ENCODE results near the gene HYAL2. TPM values are rescaled to one million over a fixed set of nuclear protein-coding genes. Genes with fewer than 3 reads are reported as not detected.
"Not testable (repeated sequence)": the region's sequence is repeated elsewhere in the genome, so short reads cannot be mapped to it uniquely, and the experiment has no call there.

Gene HYAL2
- total RNA-seq, 2 donors from 2014 or later = 86.5 to 87.5 TPM

DNA sequence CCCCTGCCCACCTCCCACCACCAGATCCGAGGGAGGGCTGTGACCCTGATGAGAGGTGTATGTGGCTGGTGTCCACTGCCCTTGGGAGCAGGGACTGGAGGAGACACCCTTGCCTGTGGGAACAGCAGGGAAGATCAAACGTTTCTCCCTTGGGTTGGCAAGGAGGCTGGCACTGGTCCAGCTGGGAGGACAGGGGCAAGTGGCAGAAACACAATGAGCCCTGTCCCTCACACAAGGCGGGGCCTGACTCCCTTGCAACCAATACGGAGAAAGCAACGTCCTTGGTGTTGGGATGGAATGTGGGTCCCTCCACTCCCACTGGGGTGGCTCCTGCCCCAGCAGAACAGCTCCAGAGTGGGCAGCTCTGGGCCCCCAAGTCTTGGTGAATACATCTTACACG lies 5.2 kb downstream of the HYAL2 start:
- Histone ChIP-seq H3K4me3 (no peak overlapping the region), H3K9me3 (no peaks in the 10 kb centered on the region), H3K27ac (no peak overlapping the region), H3K4me1 (ENCODE audit: control insufficient read depth in 1 of 2, low read depth in 2 of 2) (peaks cover 22 to 37% of the 10 kb centered on the region in 2 donors), H3K36me3 (peaks cover 4% of the 10 kb centered on the region), H3K27me3 (replicated peaks; ENCODE audit: insufficient read depth) (no peaks in the 10 kb centered on the region)
- no peak for DNase-seq (ENCODE audit: low spot score)
- ATAC-seq (ENCODE audit: insufficient number of reproducible peaks, low FRiP score, low read depth) = no peak
- TF ChIP-seq, protein P1, sequence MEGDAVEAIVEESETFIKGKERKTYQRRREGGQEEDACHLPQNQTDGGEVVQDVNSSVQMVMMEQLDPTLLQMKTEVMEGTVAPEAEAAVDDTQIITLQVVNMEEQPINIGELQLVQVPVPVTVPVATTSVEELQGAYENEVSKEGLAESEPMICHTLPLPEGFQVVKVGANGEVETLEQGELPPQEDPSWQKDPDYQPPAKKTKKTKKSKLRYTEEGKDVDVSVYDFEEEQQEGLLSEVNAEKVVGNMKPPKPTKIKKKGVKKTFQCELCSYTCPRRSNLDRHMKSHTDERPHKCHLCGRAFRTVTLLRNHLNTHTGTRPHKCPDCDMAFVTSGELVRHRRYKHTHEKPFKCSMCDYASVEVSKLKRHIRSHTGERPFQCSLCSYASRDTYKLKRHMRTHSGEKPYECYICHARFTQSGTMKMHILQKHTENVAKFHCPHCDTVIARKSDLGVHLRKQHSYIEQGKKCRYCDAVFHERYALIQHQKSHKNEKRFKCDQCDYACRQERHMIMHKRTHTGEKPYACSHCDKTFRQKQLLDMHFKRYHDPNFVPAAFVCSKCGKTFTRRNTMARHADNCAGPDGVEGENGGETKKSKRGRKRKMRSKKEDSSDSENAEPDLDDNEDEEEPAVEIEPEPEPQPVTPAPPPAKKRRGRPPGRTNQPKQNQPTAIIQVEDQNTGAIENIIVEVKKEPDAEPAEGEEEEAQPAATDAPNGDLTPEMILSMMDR (IDR thresholded peaks at IDR 0.05) = no peak

DNA sequence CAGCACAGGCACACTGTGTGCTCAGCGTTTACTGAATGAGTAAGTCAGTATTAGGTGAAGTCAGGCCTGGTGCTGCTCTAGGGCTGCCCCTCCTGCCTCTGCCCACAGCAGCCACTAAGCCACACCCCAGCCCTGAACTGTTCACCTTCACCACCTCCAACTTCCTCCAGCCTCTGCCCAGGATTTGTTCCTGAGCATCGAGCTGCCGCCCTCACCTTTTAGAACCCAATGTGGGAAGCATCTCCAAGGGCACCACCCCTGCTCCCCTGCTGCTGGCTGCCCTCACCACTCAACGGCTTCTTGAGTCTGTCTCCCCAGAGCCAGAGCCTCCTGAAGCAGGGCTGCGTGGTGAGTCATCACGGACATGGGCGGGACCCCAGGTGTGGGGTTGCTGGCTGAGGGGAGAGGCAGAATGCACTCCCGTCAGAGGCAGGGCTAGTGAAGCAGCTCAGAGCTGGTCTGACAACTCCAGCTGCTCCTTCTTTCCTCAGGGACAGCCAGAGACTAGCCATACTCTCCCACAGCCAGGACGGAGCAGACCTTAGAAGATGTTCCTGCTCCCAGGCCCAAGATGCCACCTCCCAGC lies 5.8 kb downstream of the HYAL2 start:
- H3K36me3 ChIP-seq = peaks cover 4% of the 10 kb centered on the region
- H3K27ac ChIP-seq = no peak overlapping the region
- peaks cover 18 to 31% of the 10 kb centered on the region in 2 donors for H3K4me1 ChIP-seq (ENCODE audit: control insufficient read depth in 1 of 2, low read depth in 2 of 2)
- no peaks in the 10 kb centered on the region for H3K9me3 ChIP-seq
- TF ChIP-seq, protein P1 (IDR thresholded peaks at IDR 0.05) = no peak
- DNase-seq (ENCODE audit: low spot score) (no peak), ATAC-seq (ENCODE audit: insufficient number of reproducible peaks, low FRiP score, low read depth) (no peak)
- no peaks in the 10 kb centered on the region for H3K27me3 ChIP-seq (replicated peaks; ENCODE audit: insufficient read depth)
- H3K4me3 ChIP-seq = no peak overlapping the region

DNA sequence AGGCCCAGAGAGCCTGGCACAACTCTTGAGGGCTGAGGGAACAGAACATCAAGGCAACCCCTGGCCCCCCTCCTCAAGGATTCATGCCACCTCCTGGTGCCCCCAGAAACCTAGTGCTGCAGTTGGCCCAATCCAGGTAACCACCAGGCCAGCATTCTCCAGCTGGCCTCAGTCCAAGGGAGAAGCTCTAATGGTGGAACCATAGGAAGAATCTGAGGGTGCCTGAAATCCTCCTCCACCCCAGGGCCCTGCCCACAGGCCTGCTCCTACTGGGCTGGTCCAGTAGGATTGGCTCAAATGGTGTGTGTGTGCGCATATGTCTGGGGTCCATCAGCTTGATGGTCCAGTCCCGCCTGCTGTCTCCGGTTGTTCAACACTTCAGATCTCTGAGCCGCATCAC lies 7.7 kb downstream of the HYAL2 start:
- Histone ChIP-seq H3K4me3 (no peak overlapping the region), H3K27me3 (replicated peaks; ENCODE audit: insufficient read depth) (no peaks in the 10 kb centered on the region), H3K9me3 (no peaks in the 10 kb centered on the region), H3K4me1 (ENCODE audit: control insufficient read depth in 1 of 2, low read depth in 2 of 2) (peaks cover 11 to 21% of the 10 kb centered on the region in 2 donors), H3K27ac (no peak overlapping the region), H3K36me3 (peaks cover 4% of the 10 kb centered on the region)
- no peak for DNase-seq (ENCODE audit: low spot score)
- TF ChIP-seq, protein P1 (IDR thresholded peaks at IDR 0.05) = no peak
- ATAC-seq (ENCODE audit: insufficient number of reproducible peaks, low FRiP score, low read depth) = no peak

- no peaks in the 10 kb centered on the region for H3K27me3 ChIP-seq (replicated peaks; ENCODE audit: insufficient read depth)
- no peaks in the 10 kb centered on the region for H3K9me3 ChIP-seq
- H3K36me3 ChIP-seq = peaks cover 4% of the 10 kb centered on the region
- H3K4me1 ChIP-seq (ENCODE audit: control insufficient read depth in 1 of 2, low read depth in 2 of 2) = peaks cover 7 to 17% of the 10 kb centered on the region in 2 donors
- TF ChIP-seq, protein P1 (IDR thresholded peaks at IDR 0.05) = no peak
- no peak overlapping the region for H3K4me3 ChIP-seq
- no peak for ATAC-seq (ENCODE audit: insufficient number of reproducible peaks, low FRiP score, low read depth)
- no peak for DNase-seq (ENCODE audit: low spot score)
- no peak overlapping the region for H3K27ac ChIP-seq
Measured at GRCh38 chr3:50314342-50314741, 8.2 kb downstream of the HYAL2 start.

DNA sequence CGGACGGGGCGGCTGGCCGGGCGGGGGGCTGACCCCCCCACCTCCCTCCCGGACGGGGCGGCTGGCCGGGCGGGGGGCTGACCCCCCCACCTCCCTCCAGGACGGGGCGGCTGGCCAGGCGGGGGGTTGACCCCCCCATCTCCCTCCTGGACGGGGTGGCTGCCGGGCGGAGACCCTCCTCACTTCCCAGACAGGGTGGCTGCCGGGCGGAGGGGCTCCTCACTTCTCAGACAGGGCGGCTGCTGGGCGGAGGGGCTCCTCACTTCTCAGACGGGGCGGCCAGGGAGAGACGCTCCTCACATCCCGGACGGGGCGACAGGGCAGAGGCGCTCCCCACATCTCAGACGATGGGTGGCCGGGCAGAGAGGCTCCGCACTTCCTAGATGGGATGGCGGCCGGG lies 10.5 kb downstream of the HYAL2 start:
- not testable (repeated sequence) for H3K36me3 ChIP-seq; H3K4me1 ChIP-seq (ENCODE audit: control insufficient read depth in 1 of 2, low read depth in 2 of 2); ATAC-seq (ENCODE audit: insufficient number of reproducible peaks, low FRiP score, low read depth); H3K27me3 ChIP-seq (replicated peaks; ENCODE audit: insufficient read depth); DNase-seq (ENCODE audit: low spot score); H3K9me3 ChIP-seq; H3K27ac ChIP-seq; H3K4me3 ChIP-seq

DNA sequence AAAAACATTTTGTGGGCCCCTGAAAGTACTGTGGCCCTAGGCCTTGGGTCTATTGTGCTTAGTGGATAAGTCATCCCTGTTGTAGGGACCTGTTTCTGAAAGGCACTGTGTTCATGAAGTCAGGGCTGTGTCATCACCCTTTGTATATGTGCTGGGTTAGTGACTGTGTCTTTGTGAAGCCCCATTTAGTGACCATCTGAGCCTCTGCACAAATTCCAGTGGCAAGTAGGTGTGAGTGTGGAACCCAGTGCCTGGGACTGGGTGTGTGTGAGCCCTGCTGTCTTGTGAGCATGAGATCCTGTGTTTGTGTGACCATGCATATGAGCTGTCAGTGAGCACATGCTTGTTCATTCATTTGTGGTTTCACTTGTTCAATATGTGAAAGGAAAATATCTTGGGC lies 17.9 kb downstream of the HYAL2 start:
- DNase-seq (ENCODE audit: low spot score) (no peak), ATAC-seq (ENCODE audit: insufficient number of reproducible peaks, low FRiP score, low read depth) (no peak)
- no peak overlapping the region for H3K27ac ChIP-seq
- H3K27me3 ChIP-seq (replicated peaks; ENCODE audit: insufficient read depth) = no peaks in the 10 kb centered on the region
- H3K36me3 ChIP-seq = no peaks in the 10 kb centered on the region
- H3K4me1 ChIP-seq (ENCODE audit: control insufficient read depth in 1 of 2, low read depth in 2 of 2) = peaks cover 7 to 11% of the 10 kb centered on the region in 2 donors
- TF ChIP-seq, protein P1 (IDR thresholded peaks at IDR 0.05) = no peak
- H3K4me3 ChIP-seq = no peak overlapping the region
- no peaks in the 10 kb centered on the region for H3K9me3 ChIP-seq

All from thoracic aorta (tissue), 2 donors.